Measurements from ENCODE around the gene TMEM30A. TPM values are rescaled to one million over a fixed set of nuclear protein-coding genes. Genes with fewer than 3 reads are reported as not detected.
A peak's percentile ranks its signal among the peaks of the same experiment; 100 is the strongest.

TMEM30A gene
- total and polyA plus RNA-seq, 2 of the 13 experiments (the other 11 are each of a cell fraction or from before 2014, with no cell fraction given) = 17.6 to 54.4 TPM

DNA sequence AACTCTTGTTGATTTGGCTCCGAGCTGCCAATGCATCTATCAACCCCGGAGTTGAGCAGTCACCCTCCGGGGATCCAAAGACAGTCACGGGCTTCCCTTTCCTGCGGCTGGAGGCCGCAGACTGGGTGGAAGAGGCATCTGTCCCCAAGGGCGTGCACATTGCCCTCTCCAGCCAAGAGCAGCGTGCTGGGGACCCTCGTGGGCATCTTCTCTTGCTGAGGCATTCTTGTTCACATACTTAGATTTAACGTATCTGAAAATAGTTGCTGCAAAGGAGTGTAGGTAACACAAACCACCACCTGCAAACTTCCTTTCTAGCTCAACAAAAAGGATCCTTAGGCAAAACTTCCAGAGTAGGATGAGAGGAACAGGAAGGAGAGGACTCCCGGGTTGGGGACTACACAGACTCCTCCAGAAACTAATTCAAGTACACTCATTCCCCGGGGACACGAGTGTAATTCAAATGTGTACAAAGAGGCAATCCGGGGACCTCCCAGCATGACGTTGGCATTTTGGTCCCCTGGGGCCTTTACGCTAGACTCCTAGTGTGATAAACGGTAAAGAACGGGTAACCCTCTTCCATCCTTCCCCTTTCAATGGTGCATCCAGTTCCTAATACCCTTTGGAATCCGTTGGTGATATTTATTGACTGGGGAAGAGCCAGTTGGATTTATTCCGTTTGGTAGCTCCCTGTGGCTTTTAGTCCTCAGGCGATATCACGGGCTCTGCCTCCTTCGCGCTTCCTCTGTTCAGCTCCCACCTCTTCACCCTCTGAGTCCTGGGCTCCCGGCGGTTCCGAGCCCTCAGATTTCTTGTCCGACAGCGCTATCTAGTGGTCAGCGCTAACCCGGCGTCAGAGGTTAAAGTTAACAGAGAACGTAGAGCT, 76.1 kb downstream of the TMEM30A start (continued):
- TF ChIP-seq, protein P1, sequence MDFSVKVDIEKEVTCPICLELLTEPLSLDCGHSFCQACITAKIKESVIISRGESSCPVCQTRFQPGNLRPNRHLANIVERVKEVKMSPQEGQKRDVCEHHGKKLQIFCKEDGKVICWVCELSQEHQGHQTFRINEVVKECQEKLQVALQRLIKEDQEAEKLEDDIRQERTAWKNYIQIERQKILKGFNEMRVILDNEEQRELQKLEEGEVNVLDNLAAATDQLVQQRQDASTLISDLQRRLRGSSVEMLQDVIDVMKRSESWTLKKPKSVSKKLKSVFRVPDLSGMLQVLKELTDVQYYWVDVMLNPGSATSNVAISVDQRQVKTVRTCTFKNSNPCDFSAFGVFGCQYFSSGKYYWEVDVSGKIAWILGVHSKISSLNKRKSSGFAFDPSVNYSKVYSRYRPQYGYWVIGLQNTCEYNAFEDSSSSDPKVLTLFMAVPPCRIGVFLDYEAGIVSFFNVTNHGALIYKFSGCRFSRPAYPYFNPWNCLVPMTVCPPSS (IDR thresholded peaks at IDR 0.05) = no peak
- TF ChIP-seq NKX3-1 (CRISPR knock-in tag; IDR thresholded peaks at IDR 0.05) (no peak), MAFK (conservative IDR thresholded peaks at IDR 0.05 in 1 of 2, IDR thresholded peaks at IDR 0.05 in 1 of 2; ENCODE audit: low read length in 2 of 2) (no peak), PCBP2 (optimal IDR thresholded peaks at IDR 0.05; ENCODE audit: low read depth, low read length, poor library complexity, severe bottlenecking) (no peak), KDM6A (CRISPR knock-in tag; IDR thresholded peaks at IDR 0.05; ENCODE audit: low read depth) (no peak), ZNF101 (CRISPR knock-in tag; IDR thresholded peaks at IDR 0.05; ENCODE audit: borderline replicate concordance, low read depth) (no peak), MYNN (CRISPR knock-in tag; IDR thresholded peaks at IDR 0.05; ENCODE audit: low read depth) (no peak), HNRNPLL (IDR thresholded peaks at IDR 0.05; ENCODE audit: low read depth, low read length, poor library complexity, severe bottlenecking) (no peak), ZNF3 (CRISPR knock-in tag; IDR thresholded peaks at IDR 0.05) (no peak), ETV5 (CRISPR knock-in tag; IDR thresholded peaks at IDR 0.05; ENCODE audit: borderline replicate concordance) (no peak)
- TF ChIP-seq, protein P2, sequence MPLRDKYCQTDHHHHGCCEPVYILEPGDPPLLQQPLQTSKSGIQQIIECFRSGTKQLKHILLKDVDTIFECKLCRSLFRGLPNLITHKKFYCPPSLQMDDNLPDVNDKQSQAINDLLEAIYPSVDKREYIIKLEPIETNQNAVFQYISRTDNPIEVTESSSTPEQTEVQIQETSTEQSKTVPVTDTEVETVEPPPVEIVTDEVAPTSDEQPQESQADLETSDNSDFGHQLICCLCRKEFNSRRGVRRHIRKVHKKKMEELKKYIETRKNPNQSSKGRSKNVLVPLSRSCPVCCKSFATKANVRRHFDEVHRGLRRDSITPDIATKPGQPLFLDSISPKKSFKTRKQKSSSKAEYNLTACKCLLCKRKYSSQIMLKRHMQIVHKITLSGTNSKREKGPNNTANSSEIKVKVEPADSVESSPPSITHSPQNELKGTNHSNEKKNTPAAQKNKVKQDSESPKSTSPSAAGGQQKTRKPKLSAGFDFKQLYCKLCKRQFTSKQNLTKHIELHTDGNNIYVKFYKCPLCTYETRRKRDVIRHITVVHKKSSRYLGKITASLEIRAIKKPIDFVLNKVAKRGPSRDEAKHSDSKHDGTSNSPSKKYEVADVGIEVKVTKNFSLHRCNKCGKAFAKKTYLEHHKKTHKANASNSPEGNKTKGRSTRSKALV (CRISPR knock-in tag; IDR thresholded peaks at IDR 0.05) = peak; percentile 33; the same call in 1 of the 2 replicates
- TF ChIP-seq, protein P3, sequence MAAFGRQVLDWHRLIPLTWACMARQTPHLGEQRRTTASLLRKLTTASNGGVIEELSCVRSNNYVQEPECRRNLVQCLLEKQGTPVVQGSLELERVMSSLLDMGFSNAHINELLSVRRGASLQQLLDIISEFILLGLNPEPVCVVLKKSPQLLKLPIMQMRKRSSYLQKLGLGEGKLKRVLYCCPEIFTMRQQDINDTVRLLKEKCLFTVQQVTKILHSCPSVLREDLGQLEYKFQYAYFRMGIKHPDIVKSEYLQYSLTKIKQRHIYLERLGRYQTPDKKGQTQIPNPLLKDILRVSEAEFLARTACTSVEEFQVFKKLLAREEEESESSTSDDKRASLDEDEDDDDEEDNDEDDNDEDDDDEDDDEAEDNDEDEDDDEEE (CRISPR knock-in tag; IDR thresholded peaks at IDR 0.05) = no peak
- TF ChIP-seq, protein P4, sequence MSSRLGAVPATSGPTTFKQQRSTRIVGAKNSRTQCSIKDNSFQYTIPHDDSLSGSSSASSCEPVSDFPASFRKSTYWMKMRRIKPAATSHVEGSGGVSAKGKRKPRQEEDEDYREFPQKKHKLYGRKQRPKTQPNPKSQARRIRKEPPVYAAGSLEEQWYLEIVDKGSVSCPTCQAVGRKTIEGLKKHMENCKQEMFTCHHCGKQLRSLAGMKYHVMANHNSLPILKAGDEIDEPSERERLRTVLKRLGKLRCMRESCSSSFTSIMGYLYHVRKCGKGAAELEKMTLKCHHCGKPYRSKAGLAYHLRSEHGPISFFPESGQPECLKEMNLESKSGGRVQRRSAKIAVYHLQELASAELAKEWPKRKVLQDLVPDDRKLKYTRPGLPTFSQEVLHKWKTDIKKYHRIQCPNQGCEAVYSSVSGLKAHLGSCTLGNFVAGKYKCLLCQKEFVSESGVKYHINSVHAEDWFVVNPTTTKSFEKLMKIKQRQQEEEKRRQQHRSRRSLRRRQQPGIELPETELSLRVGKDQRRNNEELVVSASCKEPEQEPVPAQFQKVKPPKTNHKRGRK (CRISPR knock-in tag; IDR thresholded peaks at IDR 0.05) = no peak
- TF ChIP-seq, protein P5, sequence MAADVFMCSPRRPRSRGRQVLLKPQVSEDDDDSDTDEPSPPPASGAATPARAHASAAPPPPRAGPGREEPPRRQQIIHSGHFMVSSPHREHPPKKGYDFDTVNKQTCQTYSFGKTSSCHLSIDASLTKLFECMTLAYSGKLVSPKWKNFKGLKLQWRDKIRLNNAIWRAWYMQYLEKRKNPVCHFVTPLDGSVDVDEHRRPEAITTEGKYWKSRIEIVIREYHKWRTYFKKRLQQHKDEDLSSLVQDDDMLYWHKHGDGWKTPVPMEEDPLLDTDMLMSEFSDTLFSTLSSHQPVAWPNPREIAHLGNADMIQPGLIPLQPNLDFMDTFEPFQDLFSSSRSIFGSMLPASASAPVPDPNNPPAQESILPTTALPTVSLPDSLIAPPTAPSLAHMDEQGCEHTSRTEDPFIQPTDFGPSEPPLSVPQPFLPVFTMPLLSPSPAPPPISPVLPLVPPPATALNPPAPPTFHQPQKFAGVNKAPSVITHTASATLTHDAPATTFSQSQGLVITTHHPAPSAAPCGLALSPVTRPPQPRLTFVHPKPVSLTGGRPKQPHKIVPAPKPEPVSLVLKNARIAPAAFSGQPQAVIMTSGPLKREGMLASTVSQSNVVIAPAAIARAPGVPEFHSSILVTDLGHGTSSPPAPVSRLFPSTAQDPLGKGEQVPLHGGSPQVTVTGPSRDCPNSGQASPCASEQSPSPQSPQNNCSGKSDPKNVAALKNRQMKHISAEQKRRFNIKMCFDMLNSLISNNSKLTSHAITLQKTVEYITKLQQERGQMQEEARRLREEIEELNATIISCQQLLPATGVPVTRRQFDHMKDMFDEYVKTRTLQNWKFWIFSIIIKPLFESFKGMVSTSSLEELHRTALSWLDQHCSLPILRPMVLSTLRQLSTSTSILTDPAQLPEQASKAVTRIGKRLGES (CRISPR knock-in tag; IDR thresholded peaks at IDR 0.05; ENCODE audit: borderline replicate concordance) = no peak
- TF ChIP-seq, protein P6, sequence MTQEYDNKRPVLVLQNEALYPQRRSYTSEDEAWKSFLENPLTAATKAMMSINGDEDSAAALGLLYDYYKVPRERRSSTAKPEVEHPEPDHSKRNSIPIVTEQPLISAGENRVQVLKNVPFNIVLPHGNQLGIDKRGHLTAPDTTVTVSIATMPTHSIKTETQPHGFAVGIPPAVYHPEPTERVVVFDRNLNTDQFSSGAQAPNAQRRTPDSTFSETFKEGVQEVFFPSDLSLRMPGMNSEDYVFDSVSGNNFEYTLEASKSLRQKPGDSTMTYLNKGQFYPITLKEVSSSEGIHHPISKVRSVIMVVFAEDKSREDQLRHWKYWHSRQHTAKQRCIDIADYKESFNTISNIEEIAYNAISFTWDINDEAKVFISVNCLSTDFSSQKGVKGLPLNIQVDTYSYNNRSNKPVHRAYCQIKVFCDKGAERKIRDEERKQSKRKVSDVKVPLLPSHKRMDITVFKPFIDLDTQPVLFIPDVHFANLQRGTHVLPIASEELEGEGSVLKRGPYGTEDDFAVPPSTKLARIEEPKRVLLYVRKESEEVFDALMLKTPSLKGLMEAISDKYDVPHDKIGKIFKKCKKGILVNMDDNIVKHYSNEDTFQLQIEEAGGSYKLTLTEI (CRISPR knock-in tag; conservative IDR thresholded peaks at IDR 0.05) = no peak
- TF ChIP-seq, protein P7, sequence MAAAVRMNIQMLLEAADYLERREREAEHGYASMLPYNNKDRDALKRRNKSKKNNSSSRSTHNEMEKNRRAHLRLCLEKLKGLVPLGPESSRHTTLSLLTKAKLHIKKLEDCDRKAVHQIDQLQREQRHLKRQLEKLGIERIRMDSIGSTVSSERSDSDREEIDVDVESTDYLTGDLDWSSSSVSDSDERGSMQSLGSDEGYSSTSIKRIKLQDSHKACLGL (CRISPR knock-in tag; IDR thresholded peaks at IDR 0.05) = no peak

All from HepG2 (cell line).